Measurements from ENCODE around the gene TRMT61B.

Gene TRMT61B

GRCh38 chr2:28855193-28855592 lies 14.9 kb downstream of the TRMT61B start:
- no peak for DNase-seq

DNA sequence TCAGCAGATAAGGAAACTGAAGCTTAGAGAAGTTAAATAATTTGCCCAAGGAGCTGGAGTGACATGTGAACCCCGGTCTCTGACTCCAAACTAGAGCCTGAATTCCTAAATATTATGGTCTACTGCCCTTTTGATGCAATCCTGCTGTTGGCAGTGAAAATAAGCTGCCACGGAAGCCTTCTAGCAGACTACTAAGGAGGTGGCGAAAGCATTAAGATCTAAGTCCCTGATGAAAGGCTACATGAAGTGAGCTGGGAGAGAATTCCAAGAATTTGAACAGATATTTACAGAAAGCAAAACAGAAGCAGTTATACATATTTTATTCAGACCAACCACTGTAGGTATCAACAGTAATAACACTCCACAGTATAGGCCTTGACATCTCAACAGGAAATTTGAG lies 28.1 kb downstream of the TRMT61B start:
- no peak for DNase-seq

- no peak for DNase-seq
Measured at GRCh38 chr2:28838971-28839370, 31.1 kb downstream of the TRMT61B start.

GRCh38 chr2:28835781-28836180 lies 34.3 kb downstream of the TRMT61B start:
- no peak for DNase-seq

DNA sequence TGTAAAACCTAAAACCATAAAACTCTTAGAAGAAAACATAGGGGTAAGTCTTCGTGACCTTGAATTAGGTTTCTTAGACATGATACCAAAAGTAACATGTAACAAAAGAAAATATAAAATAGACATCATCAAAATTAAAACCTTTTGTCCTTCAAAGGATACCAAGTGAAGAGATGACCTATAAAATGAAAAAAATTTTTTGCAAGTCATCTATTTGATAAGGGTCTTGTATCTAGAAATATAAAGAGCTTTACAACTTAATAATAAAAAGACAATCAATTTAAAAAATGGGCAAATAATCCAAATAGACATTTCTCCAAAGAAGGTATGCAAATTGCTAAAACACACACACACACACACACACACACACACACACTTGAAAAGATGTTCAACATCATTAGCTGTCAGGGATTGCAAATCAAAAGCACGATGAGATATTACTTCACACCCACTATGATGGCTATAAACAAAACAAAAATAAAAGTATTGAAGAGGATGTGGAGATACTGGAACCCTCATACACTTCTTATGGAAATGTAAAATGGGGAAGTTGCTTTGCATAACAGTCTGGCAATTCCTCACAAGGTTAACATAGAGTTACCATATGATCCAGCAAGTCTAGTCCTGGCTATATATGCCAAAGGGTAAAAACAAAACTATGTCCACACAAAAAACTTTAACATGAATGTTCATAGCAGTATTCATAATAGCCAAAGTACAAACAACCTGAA lies 36.2 kb downstream of the TRMT61B start:
- no peak for DNase-seq

DNA sequence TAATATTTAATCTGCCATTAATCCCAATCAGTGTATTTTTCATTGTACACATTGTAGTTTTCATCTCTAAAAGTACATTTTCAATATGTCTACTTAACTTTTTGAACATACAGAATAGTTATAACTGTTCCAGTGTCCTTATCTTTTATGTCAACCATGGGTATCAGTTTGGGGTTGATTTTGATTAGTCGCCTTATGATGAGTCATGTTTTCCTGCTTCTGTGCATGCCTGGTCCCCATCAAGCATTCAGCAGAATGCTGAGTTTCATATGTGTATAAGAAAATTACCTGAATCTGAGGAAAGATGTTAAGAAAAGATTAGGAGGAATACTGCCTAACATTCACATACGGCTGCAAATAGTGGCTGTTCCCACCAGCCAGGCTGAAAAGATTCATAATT lies 41.7 kb downstream of the TRMT61B start:
- DNase-seq: no peak

DNA sequence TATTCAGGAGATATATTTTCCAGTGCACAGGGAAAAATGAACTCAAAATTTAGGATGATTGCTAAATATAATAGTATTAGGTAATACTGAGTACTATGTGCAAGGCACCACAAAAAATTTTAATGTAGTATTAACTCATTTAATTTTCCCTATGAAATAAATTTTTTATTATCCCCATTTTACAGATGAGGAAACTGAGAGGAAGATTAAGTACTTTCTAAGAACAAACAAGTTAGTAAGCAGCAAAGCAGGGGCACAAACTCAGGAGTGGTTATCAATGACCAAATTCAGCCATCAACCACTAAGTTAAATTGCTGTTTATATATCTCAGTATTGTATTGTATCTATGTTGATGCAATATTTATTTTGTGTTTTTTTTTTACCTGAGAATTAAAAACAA lies 45.2 kb downstream of the TRMT61B start:
- no peak for DNase-seq

GRCh38 chr2:28824207-28824606 lies 45.9 kb downstream of the TRMT61B start:
- no peak for DNase-seq

DNA sequence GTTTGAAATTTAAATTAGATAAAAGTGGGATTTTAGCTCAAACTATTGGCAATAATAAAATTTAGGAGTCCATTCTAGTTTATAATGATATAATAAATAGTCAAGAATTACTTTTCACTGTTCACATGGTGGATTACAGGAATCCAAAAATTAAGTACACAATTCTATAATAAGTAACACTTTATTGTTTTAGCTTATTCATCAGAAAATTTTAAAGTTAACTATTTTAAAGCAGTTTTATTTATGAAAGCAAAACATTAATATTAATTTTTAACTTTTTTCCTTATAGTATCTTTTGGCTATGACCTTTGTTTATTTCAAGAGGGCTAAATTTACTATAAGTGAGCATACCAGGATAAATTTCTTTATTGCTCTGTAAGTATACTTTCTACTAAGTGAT lies 48.1 kb downstream of the TRMT61B start:
- DNase-seq: no peak

- peak; percentile 45 for DNase-seq
Measured at GRCh38 chr2:28821295-28821958, 48.7 kb downstream of the TRMT61B start.

DNA sequence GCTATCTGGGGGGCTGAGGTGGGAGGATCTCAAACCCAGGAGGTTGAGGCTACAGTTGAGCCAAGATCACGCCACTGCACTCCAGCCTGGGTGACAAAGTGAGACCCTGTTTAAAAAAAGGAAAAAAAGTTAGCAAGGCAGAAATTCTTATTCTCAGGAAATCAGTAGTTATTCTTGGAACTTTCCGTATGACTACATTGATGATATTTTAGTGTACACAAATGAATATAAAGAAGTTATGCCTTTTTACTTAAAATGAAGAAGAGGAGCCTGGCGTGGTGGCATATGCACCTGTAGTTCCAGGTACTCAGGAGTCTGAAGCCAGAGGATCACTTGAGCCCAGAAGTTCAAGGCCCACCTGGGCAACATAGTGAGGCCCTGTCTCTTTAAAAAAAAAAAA lies 52.1 kb downstream of the TRMT61B start:
- DNase-seq: no peak

GRCh38 chr2:28810384-28811285 lies 59.5 kb downstream of the TRMT61B start, which contains the start of gene SPDYA:
Gene SPDYA, plus strand, starts transcription at chr2:28810834. Its CDS starts 5,181 bp downstream, at chr2:28816015.
- DNase-seq: peak; percentile 81

DNA sequence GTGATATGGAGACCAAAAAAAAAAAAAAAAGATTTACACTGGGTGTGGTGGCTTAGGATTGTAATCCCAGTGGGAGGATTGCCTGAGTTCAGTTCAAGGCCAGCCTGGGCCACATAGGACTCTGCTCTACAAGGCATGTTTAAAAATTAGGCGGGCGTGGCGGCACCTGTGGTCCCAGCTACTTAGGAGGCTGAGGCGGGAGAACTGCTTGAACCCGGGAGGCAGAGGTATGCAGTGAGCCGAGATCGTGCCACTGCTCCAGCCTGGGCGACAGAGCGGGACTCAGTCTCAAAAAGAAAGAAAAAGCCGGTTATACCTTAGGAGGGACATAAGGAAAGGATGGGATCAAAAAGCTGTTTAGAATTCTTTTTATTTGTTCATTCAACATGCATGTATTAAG lies 60.2 kb downstream of the TRMT61B start:
- DNase-seq: no peak

DNA sequence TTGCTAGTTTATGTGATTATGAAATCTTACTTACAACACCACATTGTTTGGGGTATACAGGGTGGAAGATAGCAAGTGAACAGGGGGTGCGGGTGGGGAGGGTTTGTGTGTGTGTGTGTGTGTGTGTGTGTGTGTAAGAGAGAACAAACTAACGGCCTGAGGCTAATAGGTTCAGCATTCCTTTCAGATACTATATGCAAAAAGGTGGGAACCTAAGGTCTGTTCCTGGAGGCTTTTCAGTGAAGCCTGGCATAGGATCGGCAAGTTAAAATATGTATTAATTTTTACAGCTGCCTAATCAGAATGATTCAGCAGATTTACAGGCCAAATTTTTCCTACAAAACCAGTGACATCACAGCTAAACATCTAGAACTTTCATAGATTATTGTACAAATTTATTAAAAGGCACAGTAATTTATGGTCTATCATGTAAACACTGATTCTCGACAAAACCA lies 67.1 kb downstream of the TRMT61B start:
- DNase-seq: no peak

GRCh38 chr2:28801726-28802125 lies 68.4 kb downstream of the TRMT61B start:
- no peak for DNase-seq
